Testis (tissue), 2 donors: ENCODE measurements around the gene PSMD6.

Source experiments
- CTCF ChIP-seq, 3 experiments: fragments of 450-650 bp in 2 of 3; fragments of 200-600 bp in 1 of 3; sonication (generic) in 1 of 3; IDR thresholded peaks; one replicate each; pipeline ENCODE4 v1.5.1; 2016 to 2019; ENCODE audit warnings: antibody characterized with exemption in 3 of 3, mild to moderate bottlenecking in 2 of 3, moderate library complexity in 1 of 3
- POLR2A ChIP-seq: fragments of 450-650 bp; IDR thresholded peaks from one replicate; pipeline ENCODE4 v1.6.1; 2017; ENCODE audit warnings: antibody characterized with exemption, mild to moderate bottlenecking, moderate library complexity

GRCh38 chr3:64046592-64046991, 23.3 kb upstream of the PSMD6 start:
- TF ChIP-seq CTCF (IDR thresholded peaks at IDR 0.05) (no peak), POLR2A (no peak)
